ENCODE results near the gene RAI1.
"Not testable (repeated sequence)": the region's sequence is repeated elsewhere in the genome, so short reads cannot be mapped to it uniquely, and the experiment has no call there.

RAI1 gene

GRCh38 chr17:17671369-17672129, 9.7 kb upstream of the RAI1 start:
- Histone ChIP-seq H3K4me3 (ENCODE audit: insufficient read depth, low read depth, low read length, poor library complexity, severe bottlenecking) (no peak overlapping the region), H3K36me3 (ENCODE audit: control insufficient read depth, insufficient read depth, low read length) (no peaks in the 10 kb centered on the region), H3K4me1 (ENCODE audit: control insufficient read depth, insufficient read depth, low read length, poor library complexity, severe bottlenecking) (peaks cover 5% of the 10 kb centered on the region), H3K27me3 (replicated peaks; ENCODE audit: control insufficient read depth, insufficient read depth, low read length, poor library complexity, severe bottlenecking) (no peaks in the 10 kb centered on the region), H3K9me3 (ENCODE audit: control insufficient read depth, low read length) (no peaks in the 10 kb centered on the region), H3K27ac (ENCODE audit: insufficient read depth, low read length, poor library complexity, severe bottlenecking) (no peak overlapping the region)
- no peak for DNase-seq

GRCh38 chr17:17672453-17673368, 8.5 kb upstream of the RAI1 start:
- Histone ChIP-seq H3K4me1 (ENCODE audit: control insufficient read depth, insufficient read depth, low read length, poor library complexity, severe bottlenecking) (peaks cover 5% of the 10 kb centered on the region), H3K9me3 (ENCODE audit: control insufficient read depth, low read length) (no peaks in the 10 kb centered on the region), H3K27ac (ENCODE audit: insufficient read depth, low read length, poor library complexity, severe bottlenecking) (no peak overlapping the region), H3K36me3 (ENCODE audit: control insufficient read depth, insufficient read depth, low read length) (no peaks in the 10 kb centered on the region), H3K4me3 (ENCODE audit: insufficient read depth, low read depth, low read length, poor library complexity, severe bottlenecking) (no peak overlapping the region), H3K27me3 (replicated peaks; ENCODE audit: control insufficient read depth, insufficient read depth, low read length, poor library complexity, severe bottlenecking) (no peaks in the 10 kb centered on the region)
- no peak for DNase-seq

DNA sequence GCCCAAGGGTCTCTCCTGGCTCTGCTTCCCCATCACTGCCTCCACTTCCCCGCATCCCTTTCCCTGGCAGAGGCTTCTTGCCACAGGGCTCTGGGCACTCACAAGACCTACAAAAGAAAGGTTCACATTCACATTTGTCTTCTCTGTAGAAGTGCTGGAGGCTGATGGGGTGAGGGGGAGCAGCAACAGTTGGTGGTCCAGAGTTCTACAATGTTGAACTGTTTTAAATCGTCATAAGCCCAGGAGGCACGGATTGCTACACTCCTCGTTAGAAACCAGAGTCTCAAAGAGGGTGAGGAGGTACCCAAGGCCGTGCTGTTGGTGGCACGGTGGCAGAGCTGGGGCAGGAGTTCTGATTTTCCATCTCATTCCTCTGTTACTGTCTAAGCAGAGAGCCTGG, 5.8 kb upstream of the RAI1 start:
- H3K27me3 ChIP-seq (replicated peaks; ENCODE audit: control insufficient read depth, insufficient read depth, low read length, poor library complexity, severe bottlenecking): no peaks in the 10 kb centered on the region
- no peak overlapping the region for H3K4me3 ChIP-seq (ENCODE audit: insufficient read depth, low read depth, low read length, poor library complexity, severe bottlenecking)
- no peak for DNase-seq
- H3K36me3 ChIP-seq (ENCODE audit: control insufficient read depth, insufficient read depth, low read length): no peaks in the 10 kb centered on the region
- no peak overlapping the region for H3K27ac ChIP-seq (ENCODE audit: insufficient read depth, low read length, poor library complexity, severe bottlenecking)
- peaks cover 5% of the 10 kb centered on the region for H3K4me1 ChIP-seq (ENCODE audit: control insufficient read depth, insufficient read depth, low read length, poor library complexity, severe bottlenecking)
- no peaks in the 10 kb centered on the region for H3K9me3 ChIP-seq (ENCODE audit: control insufficient read depth, low read length)

DNA sequence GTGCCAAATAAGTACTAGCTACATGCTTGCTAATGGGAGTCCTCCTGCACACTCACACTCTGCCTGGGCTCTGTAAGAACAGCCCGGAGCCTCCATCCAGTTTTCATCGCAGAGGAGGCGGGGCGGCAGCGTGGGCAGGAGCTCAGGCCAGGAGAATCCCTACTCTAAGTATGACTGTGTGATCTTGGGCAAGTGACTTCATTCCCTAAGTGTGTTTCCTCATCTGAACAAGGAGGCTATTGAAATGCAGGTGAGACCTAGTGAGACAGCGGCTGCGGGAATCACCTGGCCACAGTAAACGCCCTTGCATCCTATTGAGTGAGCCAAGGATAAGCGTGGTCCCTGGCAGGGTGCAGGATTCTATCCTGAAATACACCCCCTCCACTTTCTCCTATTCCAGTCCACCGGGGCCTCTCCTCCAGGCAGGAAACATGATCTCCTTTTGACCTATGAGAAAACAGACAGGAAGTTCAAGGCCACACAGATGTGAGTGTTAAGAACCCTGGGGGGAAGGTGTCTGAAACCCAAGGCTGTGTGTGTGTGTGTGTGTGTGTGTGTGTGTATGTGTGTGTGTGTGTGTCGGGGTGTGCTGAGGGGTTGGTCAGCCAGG, 5.2 kb upstream of the RAI1 start:
- Histone ChIP-seq H3K9me3 (ENCODE audit: control insufficient read depth, low read length) (no peaks in the 10 kb centered on the region), H3K27ac (ENCODE audit: insufficient read depth, low read length, poor library complexity, severe bottlenecking) (no peak overlapping the region), H3K27me3 (replicated peaks; ENCODE audit: control insufficient read depth, insufficient read depth, low read length, poor library complexity, severe bottlenecking) (no peaks in the 10 kb centered on the region), H3K36me3 (ENCODE audit: control insufficient read depth, insufficient read depth, low read length) (no peaks in the 10 kb centered on the region), H3K4me1 (ENCODE audit: control insufficient read depth, insufficient read depth, low read length, poor library complexity, severe bottlenecking) (peaks cover 8% of the 10 kb centered on the region), H3K4me3 (ENCODE audit: insufficient read depth, low read depth, low read length, poor library complexity, severe bottlenecking) (no peak overlapping the region)
- DNase-seq: no peak

DNA sequence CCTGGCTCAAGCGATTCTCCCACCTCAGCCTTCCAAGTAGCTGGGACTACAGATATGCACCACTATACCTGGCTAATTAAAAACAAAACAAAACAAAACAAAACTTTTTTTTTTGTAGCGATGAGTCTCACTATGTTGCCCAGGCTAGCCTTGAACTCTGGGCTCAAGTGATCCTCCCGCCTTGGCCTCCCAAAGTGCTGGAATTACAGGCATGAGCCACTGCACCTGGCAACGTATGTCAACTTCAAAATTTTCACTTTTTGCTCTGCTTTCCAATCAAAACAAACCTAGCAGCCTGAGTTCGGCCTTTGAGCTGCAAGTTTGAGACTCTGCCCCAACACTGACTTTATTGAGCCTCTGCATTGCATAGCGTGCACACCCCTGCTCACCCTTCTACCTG, 4.5 kb upstream of the RAI1 start:
- Histone ChIP-seq H3K4me3 (ENCODE audit: insufficient read depth, low read depth, low read length, poor library complexity, severe bottlenecking) (no peak overlapping the region), H3K27me3 (replicated peaks; ENCODE audit: control insufficient read depth, insufficient read depth, low read length, poor library complexity, severe bottlenecking) (no peaks in the 10 kb centered on the region), H3K4me1 (ENCODE audit: control insufficient read depth, insufficient read depth, low read length, poor library complexity, severe bottlenecking) (peaks cover 9% of the 10 kb centered on the region), H3K27ac (ENCODE audit: insufficient read depth, low read length, poor library complexity, severe bottlenecking) (no peak overlapping the region), H3K9me3 (ENCODE audit: control insufficient read depth, low read length) (no peaks in the 10 kb centered on the region), H3K36me3 (ENCODE audit: control insufficient read depth, insufficient read depth, low read length) (no peaks in the 10 kb centered on the region)
- no peak for DNase-seq

- Histone ChIP-seq H3K36me3 (ENCODE audit: control insufficient read depth, insufficient read depth, low read length) (no peaks in the 10 kb centered on the region), H3K27me3 (replicated peaks; ENCODE audit: control insufficient read depth, insufficient read depth, low read length, poor library complexity, severe bottlenecking) (no peaks in the 10 kb centered on the region), H3K9me3 (ENCODE audit: control insufficient read depth, low read length) (no peaks in the 10 kb centered on the region), H3K27ac (ENCODE audit: insufficient read depth, low read length, poor library complexity, severe bottlenecking) (no peak overlapping the region), H3K4me3 (ENCODE audit: insufficient read depth, low read depth, low read length, poor library complexity, severe bottlenecking) (no peak overlapping the region), H3K4me1 (ENCODE audit: control insufficient read depth, insufficient read depth, low read length, poor library complexity, severe bottlenecking) (peaks cover 9% of the 10 kb centered on the region)
- no peak for DNase-seq
These were observed 3.8 kb upstream of the RAI1 start for GRCh38 chr17:17677299-17678040.

DNA sequence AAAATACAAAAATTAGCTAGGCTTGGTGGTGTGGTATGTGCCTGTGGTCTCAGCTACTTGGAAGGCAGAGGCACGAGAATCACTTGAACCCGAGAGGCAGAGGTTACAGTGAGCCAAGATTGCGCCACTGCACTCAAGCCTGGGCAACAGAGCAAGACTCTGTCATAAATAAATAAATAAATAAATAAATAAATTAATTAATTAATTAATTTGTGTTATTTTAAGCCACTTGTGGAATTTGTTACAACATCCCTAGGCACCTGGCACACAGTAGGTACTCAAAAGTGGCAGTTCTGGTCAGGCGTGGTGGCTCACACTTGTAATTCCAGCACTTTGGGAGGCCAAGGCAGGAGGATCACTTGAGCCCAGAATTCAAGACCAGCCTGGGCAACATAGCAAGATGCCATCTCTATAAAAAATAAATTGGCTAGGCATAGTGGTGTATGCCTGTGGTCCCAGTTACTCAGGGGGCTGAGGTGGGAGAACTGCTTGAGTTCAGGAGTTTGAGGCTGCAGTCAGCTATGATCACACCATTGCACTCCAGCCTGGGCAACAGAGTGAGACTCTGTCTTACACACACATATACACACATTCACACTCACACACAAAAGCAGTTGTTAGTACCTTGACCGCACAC, 3.1 kb upstream of the RAI1 start:
- H3K27ac ChIP-seq (ENCODE audit: insufficient read depth, low read length, poor library complexity, severe bottlenecking); DNase-seq; H3K4me3 ChIP-seq (ENCODE audit: insufficient read depth, low read depth, low read length, poor library complexity, severe bottlenecking); H3K36me3 ChIP-seq (ENCODE audit: control insufficient read depth, insufficient read depth, low read length); H3K9me3 ChIP-seq (ENCODE audit: control insufficient read depth, low read length); H3K27me3 ChIP-seq (replicated peaks; ENCODE audit: control insufficient read depth, insufficient read depth, low read length, poor library complexity, severe bottlenecking): not testable (repeated sequence)
- H3K4me1 ChIP-seq (ENCODE audit: control insufficient read depth, insufficient read depth, low read length, poor library complexity, severe bottlenecking): peaks cover 11% of the 10 kb centered on the region

DNA sequence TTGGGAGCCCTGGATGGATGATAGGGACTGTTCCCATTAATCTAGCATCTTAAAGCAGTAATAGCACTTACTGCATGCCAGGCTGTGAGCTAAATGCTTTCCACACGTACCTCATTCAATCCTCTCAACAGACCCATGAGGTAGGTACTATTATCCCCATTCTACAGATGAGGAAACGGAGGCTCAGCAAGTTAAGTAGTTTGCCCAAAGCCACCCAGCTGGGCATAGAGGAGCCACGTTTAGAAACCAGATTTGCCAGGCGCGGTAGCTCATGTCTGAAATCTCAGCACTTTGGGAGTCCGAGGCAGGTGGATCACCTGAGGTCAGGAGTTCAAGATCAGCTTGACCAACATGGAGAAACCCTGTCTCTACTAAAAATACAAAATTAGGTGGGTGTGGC, 2.0 kb upstream of the RAI1 start:
- H3K4me3 ChIP-seq (ENCODE audit: insufficient read depth, low read depth, low read length, poor library complexity, severe bottlenecking): no peak overlapping the region
- H3K36me3 ChIP-seq (ENCODE audit: control insufficient read depth, insufficient read depth, low read length): no peaks in the 10 kb centered on the region
- H3K4me1 ChIP-seq (ENCODE audit: control insufficient read depth, insufficient read depth, low read length, poor library complexity, severe bottlenecking): peaks cover 14% of the 10 kb centered on the region
- no peaks in the 10 kb centered on the region for H3K27me3 ChIP-seq (replicated peaks; ENCODE audit: control insufficient read depth, insufficient read depth, low read length, poor library complexity, severe bottlenecking)
- H3K9me3 ChIP-seq (ENCODE audit: control insufficient read depth, low read length): no peaks in the 10 kb centered on the region
- no peak overlapping the region for H3K27ac ChIP-seq (ENCODE audit: insufficient read depth, low read length, poor library complexity, severe bottlenecking)
- no peak for DNase-seq

- Histone ChIP-seq H3K36me3 (ENCODE audit: control insufficient read depth, insufficient read depth, low read length) (no peaks in the 10 kb centered on the region), H3K4me1 (ENCODE audit: control insufficient read depth, insufficient read depth, low read length, poor library complexity, severe bottlenecking) (peaks cover 14% of the 10 kb centered on the region), H3K27me3 (replicated peaks; ENCODE audit: control insufficient read depth, insufficient read depth, low read length, poor library complexity, severe bottlenecking) (no peaks in the 10 kb centered on the region), H3K27ac (ENCODE audit: insufficient read depth, low read length, poor library complexity, severe bottlenecking) (no peak overlapping the region), H3K4me3 (ENCODE audit: insufficient read depth, low read depth, low read length, poor library complexity, severe bottlenecking) (no peak overlapping the region), H3K9me3 (ENCODE audit: control insufficient read depth, low read length) (no peaks in the 10 kb centered on the region)
- no peak for DNase-seq
These were observed 1.5 kb upstream of the RAI1 start for GRCh38 chr17:17679748-17680147.
